GM21423 (cell line): ENCODE measurements around the gene TPRX2.
"Not testable (repeated sequence)": the region's sequence is repeated elsewhere in the genome, so short reads cannot be mapped to it uniquely, and the experiment has no call there.

Experiments
- ATAC-seq: cut with Tn5 transposase; IDR thresholded peaks from one replicate; pipeline ENCODE4 v1.9.1; 2021; ENCODE audit warnings: mild to moderate bottlenecking, moderate library complexity; ENCODE audit not compliant: unreplicated experiment

Gene TPRX2

GRCh38 chr19:47858646-47859285 is at the start of gene TPRX2:
TSS of gene TPRX2 (plus strand) at chr19:47859235. CDS start at chr19:47859247, 12 bp downstream.
- not testable (repeated sequence) for ATAC-seq

- ATAC-seq, result no peak
These were observed 45.6 kb upstream of the TPRX2 start for GRCh38 chr19:47813304-47813994.

GRCh38 chr19:47813995-47814328 is 45.1 kb upstream of the TPRX2 start:
- no peak for ATAC-seq

GRCh38 chr19:47816270-47816669 is 42.8 kb upstream of the TPRX2 start:
- ATAC-seq, result not testable (repeated sequence)

- ATAC-seq, result not testable (repeated sequence)
These were observed 40.8 kb upstream of the TPRX2 start for GRCh38 chr19:47818221-47818620.

- ATAC-seq, result no peak
These were observed 39.2 kb upstream of the TPRX2 start for GRCh38 chr19:47819858-47820257.

GRCh38 chr19:47820410-47820809 is 38.6 kb upstream of the TPRX2 start:
- ATAC-seq, result no peak

- ATAC-seq, result no peak
These were observed 37.5 kb upstream of the TPRX2 start, which contains the start of gene CRX for GRCh38 chr19:47821460-47822020. TSS of gene CRX (plus strand) at chr19:47821937. CDS start at chr19:47834444, 12,507 bp downstream.

- ATAC-seq, result no peak
These were observed 34.6 kb upstream of the TPRX2 start for GRCh38 chr19:47824396-47824795.

GRCh38 chr19:47826800-47827199 is 32.2 kb upstream of the TPRX2 start:
- no peak for ATAC-seq

GRCh38 chr19:47832723-47833122 is 26.3 kb upstream of the TPRX2 start:
- no peak for ATAC-seq

GRCh38 chr19:47836038-47836437 is 23.0 kb upstream of the TPRX2 start:
- ATAC-seq, result no peak

- no peak for ATAC-seq
These were observed 19.6 kb upstream of the TPRX2 start for GRCh38 chr19:47839411-47839810.

- no peak for ATAC-seq
These were observed 19.1 kb upstream of the TPRX2 start for GRCh38 chr19:47839913-47840312.

GRCh38 chr19:47842941-47843340 is 16.1 kb upstream of the TPRX2 start:
- no peak for ATAC-seq

GRCh38 chr19:47848425-47848822 is 10.6 kb upstream of the TPRX2 start:
- ATAC-seq, result no peak

- ATAC-seq, result no peak
These were observed 10.1 kb upstream of the TPRX2 start for GRCh38 chr19:47848823-47849473.

GRCh38 chr19:47853003-47853402 is 6.0 kb upstream of the TPRX2 start:
- no peak for ATAC-seq

GRCh38 chr19:47854459-47854858 is 4.6 kb upstream of the TPRX2 start:
- ATAC-seq, result no peak

- not testable (repeated sequence) for ATAC-seq
These were observed 804 bp upstream of the TPRX2 start for GRCh38 chr19:47858231-47858630.

GRCh38 chr19:47859838-47860237 is 803 bp downstream of the TPRX2 start:
- ATAC-seq, result not testable (repeated sequence)
